Skin of body (tissue), 2 donors: ENCODE measurements around the gene RABL2A. TPM values are rescaled to one million over a fixed set of nuclear protein-coding genes. Genes with fewer than 3 reads are reported as not detected.
"Not testable (repeated sequence)": the region's sequence is repeated elsewhere in the genome, so short reads cannot be mapped to it uniquely, and the experiment has no call there.

Experiments used
- DNase-seq: peaks from one replicate; lab custom pipeline; 2025; lab: John Stamatoyannopoulos, UW
- total RNA-seq: library from RNA; depleted of rRNA; stranded (reverse); fragments of >200 nt; gene quantifications from one replicate; pipeline ENCODE4 v1.2.3, GENCODE V29; 2014

The RABL2A gene
- total RNA-seq, result 9.0 TPM

GRCh38 chr2:113626616-113627330 is at the start of gene RABL2A:
RABL2A (plus strand) TSS chr2:113627266; CDS start chr2:113628607, 1,341 bp downstream.
- not testable (repeated sequence) for DNase-seq

- DNase-seq, result not testable (repeated sequence)
These were observed 48.6 kb upstream of the RABL2A start for GRCh38 chr2:113578508-113578907.

GRCh38 chr2:113582473-113582872 is 44.6 kb upstream of the RABL2A start:
- DNase-seq, result not testable (repeated sequence)

GRCh38 chr2:113583521-113584225 is 43.4 kb upstream of the RABL2A start:
- not testable (repeated sequence) for DNase-seq

- not testable (repeated sequence) for DNase-seq
These were observed 42.6 kb upstream of the RABL2A start for GRCh38 chr2:113584311-113585092.

DNA sequence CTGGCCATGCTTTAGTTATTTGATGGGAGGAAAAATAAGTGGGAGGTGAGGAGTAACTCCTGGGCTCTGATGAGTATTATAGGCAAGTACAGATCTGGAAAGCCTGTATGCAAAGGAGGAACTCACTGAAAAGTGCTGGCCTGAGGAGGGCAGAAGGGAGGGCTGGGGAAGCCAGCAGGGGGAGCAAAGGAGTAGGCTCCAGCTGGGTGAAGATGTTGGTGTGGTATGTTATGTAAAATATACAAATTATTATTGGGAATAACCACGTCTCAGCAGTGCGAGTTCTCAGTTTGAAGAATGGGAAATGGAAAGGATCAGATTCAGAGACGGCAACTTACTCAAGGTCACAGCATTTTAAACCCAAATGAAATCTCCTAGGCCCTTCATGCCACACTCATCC is 39.9 kb upstream of the RABL2A start:
- not testable (repeated sequence) for DNase-seq

DNA sequence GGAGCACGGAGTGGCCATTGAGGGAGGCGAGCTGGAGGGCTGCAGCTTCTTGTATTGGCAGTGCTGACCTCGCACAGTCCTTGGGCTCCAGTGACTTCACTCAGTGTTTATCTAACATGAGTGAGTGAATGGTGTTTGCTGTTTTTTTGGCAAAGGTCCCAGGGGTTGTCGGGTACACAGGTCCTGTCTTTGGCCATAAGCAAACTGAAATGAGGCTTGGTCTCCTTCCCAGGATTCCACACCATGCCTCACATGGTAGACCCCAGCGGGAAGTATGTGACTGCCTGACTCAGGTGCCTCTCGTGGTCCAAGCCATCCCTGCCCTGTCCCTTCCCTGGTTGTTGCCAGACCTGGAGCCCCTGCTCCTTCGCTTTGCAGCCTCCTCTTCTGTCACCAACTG is 37.5 kb upstream of the RABL2A start:
- not testable (repeated sequence) for DNase-seq

- DNase-seq, result not testable (repeated sequence)
These were observed 35.1 kb upstream of the RABL2A start for GRCh38 chr2:113591926-113592325.

DNA sequence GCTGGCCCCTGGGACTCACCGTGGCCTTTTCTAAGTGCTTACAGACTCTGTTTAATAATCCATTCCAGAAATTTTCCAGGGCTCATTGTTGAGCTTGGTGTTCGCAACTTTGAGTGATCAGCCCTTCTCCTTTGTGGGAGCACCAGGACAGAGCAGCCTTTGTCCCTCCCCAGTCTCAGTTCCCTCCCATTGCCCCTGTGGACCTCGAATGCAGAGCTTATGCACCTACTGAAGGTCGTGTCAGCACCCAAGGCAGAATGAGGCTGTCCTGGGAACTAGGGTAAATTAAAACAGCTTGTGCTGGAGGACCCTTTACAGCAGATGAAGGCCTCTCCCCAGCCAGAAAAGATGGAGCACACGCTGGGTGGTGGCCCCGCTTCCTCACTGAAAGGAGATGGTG is 33.8 kb upstream of the RABL2A start:
- DNase-seq, result not testable (repeated sequence)

DNA sequence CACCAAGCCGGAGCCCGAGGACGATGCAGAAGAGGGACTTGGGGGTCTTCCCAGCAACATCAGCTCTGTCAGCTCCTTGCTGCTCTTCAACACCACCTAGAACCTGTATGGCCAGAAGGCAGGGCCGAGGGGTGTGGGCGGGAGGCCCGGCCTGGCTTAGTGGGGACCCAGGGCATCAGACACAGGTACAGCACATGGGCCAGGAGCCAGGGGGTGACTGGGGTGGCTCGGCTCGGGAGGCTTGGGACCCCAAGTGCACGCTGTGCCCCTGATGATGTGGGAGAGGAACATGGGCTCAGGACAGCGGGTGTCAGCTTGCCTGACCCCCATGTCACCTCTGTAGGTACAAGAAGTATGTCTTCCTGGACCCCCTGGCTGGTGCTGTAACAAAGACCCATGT is 31.3 kb upstream of the RABL2A start:
- DNase-seq, result not testable (repeated sequence)

GRCh38 chr2:113597164-113597563 is 29.9 kb upstream of the RABL2A start:
- DNase-seq, result not testable (repeated sequence)

DNA sequence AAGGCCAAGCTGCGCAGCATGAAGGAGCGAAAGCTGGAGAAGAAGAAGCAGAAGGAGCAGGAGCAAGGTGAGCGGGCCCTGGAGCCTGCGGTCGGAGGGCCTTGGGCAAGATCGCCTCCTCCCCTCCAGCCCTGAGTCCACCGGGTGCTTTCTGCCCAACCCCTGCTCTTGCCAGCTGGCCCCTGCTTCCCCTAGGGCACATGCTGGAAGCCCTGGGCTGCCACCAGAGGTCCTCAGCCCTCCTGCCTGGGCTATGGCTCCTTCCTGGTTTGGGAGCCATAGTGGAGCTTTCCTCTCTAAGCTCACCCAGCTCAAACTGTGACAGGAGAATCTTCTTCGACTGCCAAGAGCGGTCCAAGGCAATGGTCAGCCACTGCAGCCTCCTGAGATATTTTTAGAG is 29.5 kb upstream of the RABL2A start:
- not testable (repeated sequence) for DNase-seq

- DNase-seq, result not testable (repeated sequence)
These were observed 28.9 kb upstream of the RABL2A start for GRCh38 chr2:113598180-113598579.

DNA sequence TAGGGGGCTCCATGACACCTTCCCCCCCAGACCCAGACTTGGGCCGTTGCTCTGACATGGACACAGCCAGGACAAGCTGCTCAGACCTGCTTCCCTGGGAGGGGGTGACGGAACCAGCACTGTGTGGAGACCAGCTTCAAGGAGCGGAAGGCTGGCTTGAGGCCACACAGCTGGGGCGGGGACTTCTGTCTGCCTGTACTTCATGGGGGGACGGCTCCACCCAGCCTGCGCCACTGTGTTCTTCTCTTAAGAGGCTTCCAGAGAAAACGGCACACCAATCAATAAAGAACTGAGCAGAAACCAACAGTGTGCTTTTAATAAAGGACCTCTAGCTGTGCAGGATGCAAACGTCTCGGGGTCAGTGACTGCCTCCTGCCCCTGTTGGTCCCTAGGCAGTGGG is 28.3 kb upstream of the RABL2A start:
- DNase-seq, result not testable (repeated sequence)

DNA sequence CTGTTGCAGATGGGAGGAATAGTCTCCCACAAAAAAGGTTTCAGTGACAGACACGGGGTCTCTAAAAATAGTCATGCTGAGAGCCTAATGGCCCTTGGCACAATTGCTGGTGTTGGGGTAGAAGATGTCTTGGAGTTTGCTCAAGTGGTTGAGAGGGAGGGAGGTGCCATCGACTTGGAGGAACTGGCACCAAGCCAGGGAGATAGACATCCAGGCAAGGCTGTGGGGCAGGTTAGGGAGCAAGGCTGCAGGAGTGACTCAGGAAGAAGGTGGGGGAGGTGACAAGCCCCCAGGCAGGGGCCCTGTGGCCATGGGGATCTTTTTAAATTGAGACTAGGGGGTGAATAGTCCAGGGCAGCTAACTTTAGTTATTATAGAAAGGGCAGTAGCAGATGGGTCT is 27.9 kb upstream of the RABL2A start:
- DNase-seq, result not testable (repeated sequence)

- not testable (repeated sequence) for DNase-seq
These were observed 24.9 kb upstream of the RABL2A start for GRCh38 chr2:113602040-113602769.

DNA sequence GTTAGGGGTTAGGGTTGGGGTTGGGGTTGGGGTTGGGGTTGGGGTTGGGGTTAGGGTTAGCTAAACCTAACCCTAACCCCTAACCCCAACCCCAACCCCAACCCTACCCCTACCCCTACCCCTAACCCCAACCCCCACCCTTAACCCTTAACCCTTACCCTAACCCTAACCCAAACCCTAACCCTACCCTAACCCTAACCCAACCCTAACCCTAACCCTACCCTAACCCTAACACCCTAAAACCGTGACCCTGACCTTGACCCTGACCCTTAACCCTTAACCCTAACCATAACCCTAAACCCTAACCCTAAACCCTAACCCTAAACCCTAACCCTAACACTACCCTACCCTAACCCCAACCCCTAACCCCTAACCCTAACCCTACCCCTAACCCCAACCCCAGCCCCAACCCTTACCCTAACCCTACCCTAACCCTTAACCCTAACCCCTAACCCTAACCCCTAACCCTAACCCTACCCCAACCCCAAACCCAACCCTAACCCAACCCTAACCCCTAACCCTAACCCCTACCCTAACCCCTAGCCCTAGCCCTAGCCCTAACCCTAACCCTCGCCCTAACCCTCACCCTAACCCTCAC is 24.1 kb upstream of the RABL2A start:
- no peak for DNase-seq

GRCh38 chr2:113603467-113604084 is 23.5 kb upstream of the RABL2A start:
- DNase-seq, result not testable (repeated sequence)

GRCh38 chr2:113604085-113604477 is 23.0 kb upstream of the RABL2A start:
- not testable (repeated sequence) for DNase-seq

- DNase-seq, result not testable (repeated sequence)
These were observed 22.4 kb upstream of the RABL2A start for GRCh38 chr2:113604661-113605060.
